MG63 (cell line): ENCODE measurements around the gene TBC1D10A. TPM values are rescaled to one million over a fixed set of nuclear protein-coding genes. Genes with fewer than 3 reads are reported as not detected.
A peak's percentile ranks its signal among the peaks of the same experiment; 100 is the strongest.

Source experiments
- DNase-seq: peaks from one replicate; pipeline ENCODE4 v3.0.0-alpha.2; 2020
- H3K27me3 ChIP-seq: fragments of 250-450 bp; sonication (Bioruptor Pico); 2 replicates; pipeline ENCODE4 v1.5.1; 2020; ENCODE audit warnings: mild to moderate bottlenecking, moderate library complexity
- H3K36me3 ChIP-seq: fragments of 250-450 bp; sonication (Bioruptor Pico); 2 replicates; pipeline ENCODE4 v1.5.1; 2020; ENCODE audit warnings: mild to moderate bottlenecking, moderate library complexity
- H3K4me3 ChIP-seq: fragments of 250-450 bp; sonication (Bioruptor Pico); 2 replicates; pipeline ENCODE4 v1.5.1; 2020; ENCODE audit warnings: mild to moderate bottlenecking, moderate library complexity
- H3K9me3 ChIP-seq: fragments of 250-450 bp; sonication (Bioruptor Pico); 2 replicates; pipeline ENCODE4 v1.5.1; 2020; ENCODE audit warnings: mild to moderate bottlenecking, moderate library complexity
- total RNA-seq: library from RNA; depleted of rRNA; stranded (reverse); fragments of >200 nt; shearing (Covaris generic); gene quantifications from 2 replicates; pipeline ENCODE4 v1.2.3, GENCODE V29; 2014; ENCODE audit warnings: low replicate concordance

Gene TBC1D10A
- total RNA-seq, 1 experiment from 2014 or later, result 25.7 TPM

DNA sequence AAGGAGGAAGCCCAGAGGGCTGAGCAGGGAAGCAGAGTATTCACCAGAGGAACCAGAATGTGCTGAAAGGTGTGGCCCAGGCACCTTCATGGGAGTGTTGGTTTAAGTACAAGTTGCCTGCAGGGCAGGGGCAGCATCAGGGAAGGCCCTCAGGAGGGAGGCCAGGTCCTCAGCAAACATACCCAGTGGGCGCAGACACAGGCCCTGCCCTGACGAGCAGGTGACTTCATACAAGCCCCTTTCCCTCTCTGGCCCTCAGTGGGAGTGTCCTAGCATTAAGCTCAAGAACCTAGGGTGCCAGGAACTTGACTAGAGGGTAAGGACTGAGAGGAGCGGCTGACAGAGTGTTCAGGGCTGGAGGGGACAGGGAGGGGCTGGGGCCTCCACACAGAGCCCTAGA lies 29.9 kb downstream of the TBC1D10A start:
- no peaks in the 10 kb centered on the region for H3K27me3 ChIP-seq
- H3K9me3 ChIP-seq, result no peaks in the 10 kb centered on the region
- no peak overlapping the region for H3K4me3 ChIP-seq
- DNase-seq, result no peak
- H3K36me3 ChIP-seq, result peaks cover 8% of the 10 kb centered on the region

DNA sequence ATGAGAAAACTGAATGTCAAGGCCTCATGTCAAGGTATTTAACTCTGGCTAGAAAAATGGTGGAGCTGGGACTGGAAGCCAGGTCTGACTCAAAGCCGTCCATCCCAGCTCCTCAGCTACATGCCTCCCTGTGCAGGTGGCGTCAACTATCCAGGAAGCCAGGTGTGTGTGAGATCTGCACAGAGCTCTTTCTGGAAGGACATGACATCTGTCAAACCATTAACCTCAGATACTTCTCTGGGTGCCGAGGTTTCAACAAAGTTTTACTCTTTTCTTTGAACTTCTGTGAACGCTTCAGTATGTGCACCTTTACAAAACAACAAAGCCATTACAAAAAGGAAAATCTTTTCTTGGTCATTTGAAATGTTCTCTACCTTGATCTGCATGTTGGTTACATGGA lies 30.4 kb downstream of the TBC1D10A start:
- DNase-seq, result no peak
- no peak overlapping the region for H3K4me3 ChIP-seq
- H3K27me3 ChIP-seq, result no peaks in the 10 kb centered on the region
- peaks cover 5% of the 10 kb centered on the region for H3K36me3 ChIP-seq
- H3K9me3 ChIP-seq, result no peaks in the 10 kb centered on the region

DNA sequence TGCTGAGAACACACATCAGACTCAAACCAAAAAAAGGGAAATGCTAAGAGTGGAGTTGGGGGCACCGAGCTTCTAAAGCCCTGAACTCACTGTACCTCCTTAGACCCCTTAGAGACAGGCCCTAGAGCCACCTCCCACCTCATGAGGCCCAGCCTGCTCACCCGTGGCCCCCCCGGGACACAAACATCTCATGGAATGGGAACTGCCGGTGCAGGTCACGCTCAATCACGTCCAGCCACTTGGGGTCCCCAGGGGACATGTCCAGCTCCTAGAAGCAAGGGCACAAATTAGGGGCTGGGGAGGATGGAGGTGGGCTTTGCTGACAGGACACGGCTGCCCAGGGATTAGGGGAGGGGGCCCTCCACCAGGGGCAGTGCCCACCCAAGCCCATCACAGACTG lies 31.2 kb downstream of the TBC1D10A start:
- H3K4me3 ChIP-seq, result no peak overlapping the region
- no peaks in the 10 kb centered on the region for H3K9me3 ChIP-seq
- H3K27me3 ChIP-seq, result no peaks in the 10 kb centered on the region
- peaks cover under 1% of the 10 kb centered on the region for H3K36me3 ChIP-seq
- no peak for DNase-seq

DNA sequence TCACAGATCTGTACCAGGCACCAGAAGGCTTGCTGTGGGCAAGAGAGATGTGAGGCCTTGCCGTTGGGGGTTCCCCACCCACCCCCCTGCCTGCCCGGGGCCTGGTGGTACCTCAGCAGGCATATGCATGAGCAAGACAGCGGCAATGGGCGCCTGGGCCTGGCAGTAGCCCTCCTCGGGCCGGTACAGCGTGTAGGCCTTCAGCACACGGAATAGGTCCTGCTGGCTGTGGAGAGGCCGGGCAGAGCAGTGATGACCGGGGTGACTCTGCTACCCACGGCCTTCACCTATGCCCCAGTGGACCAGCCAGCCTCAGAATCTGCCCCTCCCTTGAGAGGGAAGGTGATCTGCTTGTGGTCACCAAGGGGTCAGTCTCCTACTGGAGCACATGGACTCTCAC lies 31.9 kb downstream of the TBC1D10A start:
- Histone ChIP-seq H3K4me3 (no peak overlapping the region), H3K27me3 (no peaks in the 10 kb centered on the region), H3K9me3 (no peaks in the 10 kb centered on the region), H3K36me3 (no peaks in the 10 kb centered on the region; the same call in none of the 2 replicates)
- no peak for DNase-seq

DNA sequence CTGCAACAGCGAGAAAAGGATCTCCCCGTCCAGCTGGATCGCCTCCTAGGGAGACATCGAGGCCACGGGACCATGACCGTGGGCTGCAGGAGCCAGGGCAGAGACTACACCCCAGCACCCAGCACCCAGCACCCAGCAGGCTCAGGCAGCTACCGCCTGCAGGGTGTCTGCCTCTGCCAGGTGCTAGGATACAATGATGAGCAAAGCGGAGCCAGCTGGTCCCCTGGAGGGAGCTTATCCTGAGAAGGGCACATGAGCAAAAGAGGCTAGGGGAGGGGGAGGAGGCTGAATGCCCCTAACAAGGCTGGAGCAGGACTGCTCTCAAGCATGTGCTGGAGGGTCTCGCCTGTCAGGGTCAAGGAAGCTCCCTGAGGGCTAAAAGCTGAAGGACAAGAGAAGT lies 32.7 kb downstream of the TBC1D10A start:
- H3K27me3 ChIP-seq, result no peaks in the 10 kb centered on the region
- no peaks in the 10 kb centered on the region for H3K9me3 ChIP-seq
- no peak overlapping the region for H3K4me3 ChIP-seq
- no peaks in the 10 kb centered on the region; the same call in none of the 2 replicates for H3K36me3 ChIP-seq
- DNase-seq, result no peak

DNA sequence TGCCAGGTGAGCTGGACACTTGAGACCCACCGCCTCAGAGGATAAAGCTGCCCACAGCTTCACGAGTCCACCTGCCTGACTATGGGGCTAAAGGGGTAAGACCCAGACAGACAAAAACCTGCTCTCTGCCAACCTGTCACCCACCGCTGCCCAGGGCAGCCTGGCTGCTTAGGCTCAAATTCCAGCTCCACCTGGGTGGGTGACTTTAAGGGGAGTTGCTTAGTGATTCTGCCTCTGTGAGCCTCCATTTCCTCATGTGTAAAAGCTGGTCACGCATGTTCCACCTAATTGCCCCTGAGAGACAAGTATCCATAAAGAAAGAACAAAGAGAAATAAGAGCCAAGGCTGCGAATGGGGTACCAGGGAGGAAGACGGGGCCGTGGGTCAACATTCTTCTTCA lies 33.7 kb downstream of the TBC1D10A start:
- DNase-seq, result no peak
- Histone ChIP-seq H3K9me3 (no peaks in the 10 kb centered on the region), H3K36me3 (no peaks in the 10 kb centered on the region; the same call in none of the 2 replicates), H3K27me3 (no peaks in the 10 kb centered on the region), H3K4me3 (no peak overlapping the region)

DNA sequence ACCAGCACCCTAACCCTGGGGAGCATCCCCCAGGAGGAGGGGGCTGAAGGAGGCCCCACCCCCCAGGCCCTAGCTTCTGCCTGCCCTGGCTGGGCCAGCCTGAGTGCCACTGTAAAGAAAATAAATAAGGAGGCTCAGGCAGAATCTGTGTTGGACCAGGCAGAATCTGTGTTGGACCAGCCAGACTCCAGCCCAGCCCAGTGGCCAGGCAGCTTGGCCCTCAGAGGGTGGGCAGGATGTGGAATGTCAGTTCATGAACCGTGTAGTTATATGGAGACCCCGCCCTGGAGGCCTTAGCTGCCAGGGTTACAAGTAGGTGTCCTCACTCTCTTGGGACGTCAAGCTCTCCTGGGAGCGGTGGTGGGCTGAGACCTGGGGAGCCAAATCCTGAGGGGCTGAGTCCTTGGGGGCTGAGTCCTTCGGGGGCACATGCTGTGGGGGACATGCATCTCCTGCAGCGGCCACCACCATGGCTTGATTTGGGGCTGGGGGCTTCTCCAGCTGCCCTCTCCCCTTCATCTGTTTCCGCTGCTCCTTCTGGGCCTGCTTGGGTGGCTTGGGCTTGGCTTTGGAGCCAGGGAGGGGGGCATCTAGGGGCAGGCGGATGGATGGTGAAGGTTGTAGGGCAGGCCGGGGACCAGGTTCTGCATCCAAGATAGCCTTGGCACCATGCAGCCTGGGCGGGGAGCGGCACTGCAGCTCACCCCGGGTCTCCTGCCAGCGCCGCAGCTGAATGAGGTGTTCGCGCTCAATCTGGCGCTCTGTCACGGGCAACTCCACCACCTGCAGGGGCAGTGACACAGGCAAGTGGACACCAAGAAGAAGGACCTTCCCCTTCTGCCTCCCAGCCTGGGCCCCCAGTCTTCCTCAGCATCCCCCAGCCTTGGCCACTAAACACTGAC lies 34.4 kb downstream of the TBC1D10A start:
- DNase-seq, result no peak
- Histone ChIP-seq H3K36me3 (no peaks in the 10 kb centered on the region; the same call in none of the 2 replicates), H3K27me3 (no peaks in the 10 kb centered on the region), H3K9me3 (no peaks in the 10 kb centered on the region), H3K4me3 (no peak overlapping the region)

DNA sequence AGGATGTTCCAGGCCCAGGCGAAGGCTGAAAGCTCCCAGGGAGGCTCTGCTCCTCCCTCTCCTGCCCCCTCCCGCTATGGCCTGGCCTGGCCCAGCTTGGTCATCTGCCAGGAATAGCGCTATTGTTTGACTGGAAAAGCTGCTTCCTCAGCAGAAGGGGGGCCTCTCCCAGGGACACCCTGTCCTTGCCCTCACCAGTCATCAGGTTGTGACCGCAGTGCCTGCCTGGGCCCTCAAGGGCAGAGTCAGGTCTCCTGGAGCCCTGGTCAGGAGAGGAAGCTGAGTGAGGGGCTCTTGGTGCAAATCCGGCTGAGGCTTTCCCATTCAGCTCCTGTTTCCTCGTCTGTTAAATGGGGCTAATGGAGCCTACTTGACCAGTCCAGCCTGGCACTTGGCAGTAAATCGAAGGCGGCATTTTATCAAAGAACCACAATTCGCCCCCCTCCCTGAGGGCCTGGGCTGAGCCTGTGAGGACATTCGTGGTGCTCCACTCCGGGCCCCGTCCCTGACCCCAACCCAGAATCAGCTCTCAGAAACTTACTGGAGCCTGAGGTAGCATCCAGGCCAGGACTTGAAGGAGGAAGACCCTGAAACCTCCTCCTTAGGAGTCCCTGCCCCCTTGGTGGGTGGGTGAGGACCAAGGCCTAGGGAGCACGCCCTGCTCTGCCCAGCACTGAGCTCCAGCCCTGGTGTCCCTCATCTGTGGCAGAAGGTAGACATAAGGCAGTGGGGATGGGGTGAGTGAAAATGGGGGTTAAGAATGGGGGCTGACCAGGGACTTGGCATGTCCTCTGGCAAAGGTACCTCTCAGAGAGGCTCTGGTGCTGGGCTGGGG lies 35.5 kb downstream of the TBC1D10A start:
- H3K4me3 ChIP-seq, result no peak overlapping the region
- H3K27me3 ChIP-seq, result no peaks in the 10 kb centered on the region
- DNase-seq, result peak; percentile 25
- no peaks in the 10 kb centered on the region; the same call in none of the 2 replicates for H3K36me3 ChIP-seq
- no peaks in the 10 kb centered on the region for H3K9me3 ChIP-seq

DNA sequence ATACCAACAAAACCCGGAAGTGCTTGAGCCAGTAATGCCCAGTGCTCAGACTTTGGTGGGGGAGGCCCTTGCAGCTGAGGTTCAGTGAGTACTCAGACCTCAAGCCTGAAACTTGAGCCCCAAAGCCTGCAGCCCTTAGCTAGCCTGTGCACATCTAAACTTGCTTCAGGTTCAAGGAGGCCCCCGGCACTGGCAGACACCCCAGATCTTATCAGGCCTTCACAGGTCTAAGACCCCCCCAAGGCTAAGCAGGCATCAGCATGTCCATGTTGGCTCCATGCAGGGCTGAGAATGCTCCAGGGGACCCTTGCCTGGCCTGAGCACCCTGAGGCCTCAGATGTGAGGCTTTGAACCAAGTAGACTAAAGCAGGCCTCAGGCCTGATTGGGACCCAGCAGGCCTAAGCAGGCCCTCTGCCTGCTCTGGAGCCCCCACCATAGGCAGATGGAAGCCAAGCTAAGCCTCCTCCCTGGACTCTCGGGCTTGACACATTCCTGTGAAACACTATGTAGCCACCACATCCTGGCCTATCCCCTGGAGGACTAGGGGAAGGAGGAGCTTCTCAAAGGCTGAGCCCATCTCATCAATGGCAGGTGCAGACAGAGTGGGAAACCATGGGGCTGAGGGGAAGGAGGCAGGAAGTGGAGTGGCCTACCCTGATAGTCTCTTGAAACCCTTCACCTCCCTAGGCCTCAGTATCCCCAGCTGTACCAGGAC lies 36.2 kb downstream of the TBC1D10A start:
- H3K36me3 ChIP-seq, result no peaks in the 10 kb centered on the region; the same call in 1 of the 2 replicates
- no peaks in the 10 kb centered on the region for H3K27me3 ChIP-seq
- DNase-seq, result no peak
- no peaks in the 10 kb centered on the region for H3K9me3 ChIP-seq
- no peak overlapping the region for H3K4me3 ChIP-seq

DNA sequence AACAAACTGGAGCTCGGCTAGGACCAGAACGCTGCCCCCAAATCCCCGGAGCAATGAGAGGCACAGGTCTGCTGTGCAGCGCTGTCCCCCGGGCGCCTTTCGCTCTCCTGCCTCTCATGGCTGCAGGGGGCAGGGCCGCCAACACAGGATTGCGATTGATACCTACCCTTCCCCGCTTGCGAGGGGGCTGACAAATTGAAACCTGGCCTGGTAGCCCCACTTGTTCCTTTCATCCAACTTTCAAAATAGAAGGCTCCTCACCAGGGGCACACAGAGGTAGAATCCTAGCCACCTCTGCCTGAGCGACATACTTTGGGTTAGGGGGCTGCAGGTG lies 36.8 kb downstream of the TBC1D10A start:
- H3K36me3 ChIP-seq, result no peaks in the 10 kb centered on the region; the same call in 1 of the 2 replicates
- no peaks in the 10 kb centered on the region for H3K9me3 ChIP-seq
- peak overlapping the region; percentile 69 for H3K4me3 ChIP-seq
- no peak for DNase-seq
- H3K27me3 ChIP-seq, result no peaks in the 10 kb centered on the region

DNA sequence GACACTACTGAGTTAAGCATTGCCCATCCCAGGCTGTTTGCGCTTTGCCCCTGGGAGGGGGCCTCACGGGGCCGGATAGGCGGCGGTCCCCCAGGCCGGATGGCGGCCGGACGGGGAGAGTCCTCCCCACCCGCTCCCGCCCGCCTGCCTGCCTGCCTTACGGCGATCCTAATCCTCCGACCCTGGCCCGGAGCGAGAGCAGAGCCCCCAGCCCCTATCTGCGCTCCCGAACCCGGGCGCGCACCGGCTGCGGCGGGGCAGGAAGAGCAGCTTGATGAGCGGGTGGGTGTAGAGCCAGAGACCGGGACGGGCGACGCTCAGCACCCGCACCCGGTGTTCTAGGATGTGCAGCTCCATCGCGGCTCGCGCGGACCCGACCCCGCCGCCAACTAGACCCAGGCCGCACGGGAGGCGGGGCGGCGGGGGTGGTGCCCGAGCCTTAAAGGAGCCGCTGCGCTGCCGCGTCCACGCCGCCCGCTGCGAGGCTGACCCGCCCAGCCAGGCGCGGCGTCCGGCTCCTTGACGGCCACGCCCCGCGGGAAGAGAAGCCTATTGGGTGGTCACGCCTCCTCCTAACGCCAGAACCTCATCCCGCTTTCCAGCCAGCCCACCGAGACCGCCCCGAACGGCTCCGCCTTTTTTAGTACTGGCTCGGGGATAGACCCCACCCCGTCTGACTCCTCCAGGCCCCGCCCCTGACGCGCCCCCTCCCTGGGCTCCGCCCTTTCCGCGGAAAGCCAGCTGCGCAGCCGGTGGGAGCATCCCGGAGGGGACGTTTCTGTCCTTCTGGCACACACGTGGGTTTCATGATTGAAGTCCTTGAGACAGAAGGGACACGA lies 37.4 kb downstream of the TBC1D10A start, which contains the start of gene CASTOR1:
TSS of gene CASTOR1 (minus strand) at position 365 of the 839 bp plus-strand sequence. CDS start at position 357, 8 bp downstream.
- H3K27me3 ChIP-seq, result no peaks in the 10 kb centered on the region

DNA sequence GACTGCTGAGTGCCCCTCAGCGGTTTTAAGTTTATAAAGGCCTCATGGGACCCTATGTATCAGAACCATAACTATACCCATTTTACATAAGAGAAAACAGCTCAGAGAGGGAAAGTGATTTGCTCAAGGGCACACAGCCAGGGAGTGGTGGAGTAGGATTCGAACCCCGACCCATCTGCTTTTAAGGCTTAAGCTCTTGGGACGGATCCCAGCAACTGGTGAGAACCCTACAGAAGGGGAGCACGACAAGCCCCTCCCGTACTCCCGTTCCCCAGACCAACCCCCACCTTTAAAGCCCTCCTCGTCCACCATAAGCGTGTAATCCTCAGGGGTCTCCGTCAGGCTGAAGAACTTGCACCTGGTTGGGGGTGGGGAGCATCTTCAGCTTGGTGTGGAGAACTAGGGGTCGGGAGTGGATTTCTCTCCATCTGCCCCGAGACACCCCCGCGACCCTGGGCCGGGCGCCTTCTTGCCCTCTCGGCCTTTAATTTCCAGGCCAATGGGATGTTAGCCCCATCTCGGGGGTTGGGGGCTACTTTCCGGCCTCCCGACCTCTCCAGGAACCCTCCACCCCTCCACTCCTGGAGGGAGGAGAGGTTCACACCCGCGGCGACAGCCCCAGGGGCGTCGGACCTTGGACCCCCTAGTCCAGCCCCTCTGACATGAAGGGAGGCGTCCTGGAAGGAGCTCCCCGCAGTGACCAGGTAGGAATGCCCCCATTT lies 38.2 kb downstream of the TBC1D10A start:
- no peaks in the 10 kb centered on the region for H3K27me3 ChIP-seq
- peak overlapping the region; percentile 69 for H3K4me3 ChIP-seq
- no peaks in the 10 kb centered on the region for H3K9me3 ChIP-seq
- DNase-seq, result no peak
- H3K36me3 ChIP-seq, result no peaks in the 10 kb centered on the region; the same call in 1 of the 2 replicates

More for the DNA sequence above, 37.4 kb downstream of the TBC1D10A start, which contains the start of gene CASTOR1:
- no peaks in the 10 kb centered on the region for H3K9me3 ChIP-seq
- DNase-seq, result peak; percentile 96
- H3K4me3 ChIP-seq, result peak within 1 kb of the TSS; percentile 69
- no peaks in the 10 kb centered on the region; the same call in 1 of the 2 replicates for H3K36me3 ChIP-seq

DNA sequence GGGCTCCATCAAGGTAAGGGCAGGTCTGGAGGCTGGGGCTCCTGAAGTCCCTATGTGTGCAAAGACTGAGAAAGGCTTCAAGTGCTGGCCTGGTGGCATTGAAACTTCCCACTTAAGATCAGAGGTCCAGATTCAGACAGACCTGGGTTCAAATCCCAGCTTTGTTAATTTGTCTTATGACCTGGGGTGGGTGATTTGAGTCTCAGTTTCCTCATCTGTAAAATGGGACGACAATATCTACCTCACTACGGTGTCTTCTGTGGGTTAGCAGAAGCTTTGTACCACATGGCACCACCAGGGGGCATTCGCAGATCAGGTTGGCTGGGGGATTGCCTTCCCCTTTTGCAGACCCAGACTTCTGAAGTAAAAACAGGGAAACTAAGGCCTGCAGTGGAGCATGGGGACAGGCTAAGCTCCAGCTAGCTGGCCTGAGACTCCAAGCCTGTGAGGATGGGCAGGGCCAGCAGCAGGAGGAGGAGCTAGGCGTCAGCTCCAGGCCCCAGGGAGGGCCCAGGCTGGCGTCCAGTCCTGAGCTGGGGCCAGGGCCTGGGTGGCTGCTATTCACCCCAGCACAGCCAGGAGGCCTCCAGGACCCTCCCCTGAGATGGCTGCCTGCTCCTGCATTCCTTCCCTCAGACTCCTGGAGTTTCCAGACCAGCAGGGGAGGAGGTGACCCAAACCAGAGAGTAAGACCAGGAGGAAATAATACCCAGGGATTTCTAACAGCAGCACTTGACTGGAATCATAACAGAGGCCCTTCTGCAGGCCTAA lies 38.9 kb downstream of the TBC1D10A start:
- H3K27me3 ChIP-seq, result no peaks in the 10 kb centered on the region
- H3K4me3 ChIP-seq, result no peak overlapping the region; the same call in 1 of the 2 replicates
- peak; percentile 93 for DNase-seq
- H3K9me3 ChIP-seq, result no peaks in the 10 kb centered on the region
- no peaks in the 10 kb centered on the region; the same call in 1 of the 2 replicates for H3K36me3 ChIP-seq

DNA sequence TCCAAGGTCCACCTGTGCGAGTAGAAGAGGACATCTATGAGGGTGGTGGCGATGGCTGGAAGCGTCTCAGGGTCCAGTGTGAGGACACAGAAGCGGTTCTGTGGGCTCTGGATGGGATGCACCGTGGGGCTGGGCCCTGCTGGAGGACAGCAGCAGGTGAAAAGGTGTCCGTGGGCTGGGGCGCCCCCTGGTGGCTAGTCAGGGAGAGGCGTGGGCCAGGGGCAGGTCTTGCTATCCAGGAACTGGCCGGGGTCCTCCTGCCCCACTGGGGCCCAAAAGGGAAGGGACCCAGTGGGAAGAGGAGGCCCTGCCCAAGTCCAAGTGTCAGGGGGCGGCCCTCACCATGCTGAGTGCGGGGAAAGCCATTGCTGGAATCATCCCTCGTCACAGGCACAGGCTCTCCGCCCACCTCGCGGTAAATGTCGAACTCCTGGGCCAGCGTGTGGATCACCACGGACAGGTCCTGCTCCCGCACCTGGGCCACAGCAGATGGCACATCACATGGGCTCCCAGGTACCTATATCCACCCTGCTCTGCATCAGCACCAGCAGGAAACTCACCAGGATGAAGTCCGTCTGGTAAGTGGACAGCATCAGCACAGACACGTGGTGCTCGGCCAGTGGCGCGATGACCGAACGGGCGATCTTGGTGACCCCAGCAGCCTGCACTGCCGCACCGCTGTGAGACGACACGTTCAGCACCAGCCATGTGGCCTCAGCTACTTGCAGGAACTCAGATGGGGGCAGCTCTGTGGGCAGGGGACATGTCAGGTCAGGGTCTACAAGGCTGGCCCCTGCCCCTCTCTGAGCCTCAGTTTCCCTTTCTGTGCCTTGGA lies 39.7 kb downstream of the TBC1D10A start:
- no peaks in the 10 kb centered on the region for H3K27me3 ChIP-seq
- no peaks in the 10 kb centered on the region for H3K9me3 ChIP-seq
- no peaks in the 10 kb centered on the region for H3K36me3 ChIP-seq
- no peak overlapping the region for H3K4me3 ChIP-seq
- peak; percentile 65 for DNase-seq
